Measurements from ENCODE around the gene CALN1.

Gene CALN1

DNA sequence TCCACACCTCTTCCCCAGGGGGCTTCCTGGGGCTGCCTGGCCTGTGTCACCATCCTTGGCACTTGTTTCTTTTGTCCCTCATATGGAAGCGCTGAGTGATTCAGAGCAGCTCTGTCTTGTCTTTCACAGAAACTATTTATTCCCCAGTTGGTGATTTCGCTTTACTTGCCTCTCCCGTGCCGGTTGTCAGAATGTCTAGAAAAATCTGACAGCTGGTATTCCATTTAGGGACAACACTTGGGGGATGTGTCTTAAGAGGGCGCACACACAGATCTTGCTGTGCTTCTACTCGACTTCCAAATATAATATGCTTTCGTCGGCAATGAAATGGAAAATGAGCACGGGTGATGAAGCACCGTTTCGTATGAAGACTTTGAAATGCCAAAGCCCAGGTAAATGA, 611.8 kb downstream of the CALN1 start:
- DNase-seq (ENCODE audit: low read depth in 3 of 3), result no peak

- DNase-seq (ENCODE audit: low read depth in 3 of 3), result no peak
Measured at GRCh38 chr7:71795410-71795809, 616.7 kb downstream of the CALN1 start.

GRCh38 chr7:71793251-71793650, 618.9 kb downstream of the CALN1 start:
- no peak for DNase-seq (ENCODE audit: low read depth in 3 of 3)

DNA sequence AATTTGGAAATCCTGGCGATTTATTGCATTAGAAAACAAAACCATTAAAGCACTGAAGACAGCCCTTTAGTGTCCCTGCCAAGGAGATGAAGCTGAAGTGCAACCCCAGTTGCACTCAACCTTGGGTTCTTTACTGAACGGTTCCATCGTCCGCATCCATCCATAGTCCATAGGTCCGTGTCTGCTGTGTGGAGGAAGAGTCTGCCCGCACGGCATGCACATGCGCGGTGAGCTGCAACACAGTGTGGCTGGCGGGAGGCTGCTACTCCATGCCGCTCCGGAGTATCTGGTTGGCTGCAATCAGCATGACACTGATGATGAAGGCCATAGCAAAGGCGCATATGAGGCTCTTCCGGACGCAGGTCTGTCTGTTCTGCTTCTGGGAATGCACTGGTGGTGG, 624.6 kb downstream of the CALN1 start:
- DNase-seq (ENCODE audit: low read depth in 3 of 3), result no peak

GRCh38 chr7:71785216-71785615, 626.9 kb downstream of the CALN1 start:
- no peak for DNase-seq (ENCODE audit: low read depth in 3 of 3)

DNA sequence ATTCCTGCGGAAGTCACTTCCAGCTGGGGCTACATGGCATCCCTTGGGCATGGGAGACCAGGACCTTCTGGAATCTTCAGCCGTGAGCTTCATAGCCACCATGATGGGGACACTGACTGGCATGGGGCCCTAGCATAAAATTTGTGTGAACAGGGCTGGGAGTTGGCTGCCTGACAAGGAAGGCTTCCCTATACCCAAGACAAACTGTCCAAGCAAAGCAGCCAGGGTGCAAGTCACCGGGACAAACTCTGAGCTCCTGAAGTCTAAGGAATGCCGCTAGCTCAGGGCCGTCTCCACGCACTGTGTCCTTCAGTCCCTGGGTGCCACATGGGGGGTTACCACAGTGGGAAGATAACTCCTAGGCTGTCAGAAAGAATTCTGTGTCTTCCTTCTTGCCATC, 627.4 kb downstream of the CALN1 start:
- no peak for DNase-seq (ENCODE audit: low read depth in 3 of 3)

DNA sequence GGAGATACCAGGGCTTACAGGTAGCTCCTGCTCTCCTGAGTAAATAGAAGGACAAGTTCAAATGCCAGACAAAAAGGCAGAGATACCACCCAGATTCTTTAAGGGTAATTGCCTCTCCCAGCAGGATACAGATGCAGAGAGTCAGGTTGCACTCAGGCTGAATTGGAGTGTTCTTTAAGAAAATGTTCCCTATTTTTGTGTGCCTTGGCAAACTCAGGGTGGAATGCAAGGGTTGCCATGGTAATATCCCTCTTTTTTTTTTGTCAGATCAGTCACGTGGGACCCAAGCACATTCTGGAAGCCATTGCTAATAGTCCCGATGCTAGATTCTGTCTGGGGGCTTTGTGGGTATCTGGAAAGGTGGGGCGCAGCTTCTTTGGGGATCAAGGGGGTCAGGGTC, 628.0 kb downstream of the CALN1 start:
- DNase-seq (ENCODE audit: low read depth in 3 of 3), result no peak

DNA sequence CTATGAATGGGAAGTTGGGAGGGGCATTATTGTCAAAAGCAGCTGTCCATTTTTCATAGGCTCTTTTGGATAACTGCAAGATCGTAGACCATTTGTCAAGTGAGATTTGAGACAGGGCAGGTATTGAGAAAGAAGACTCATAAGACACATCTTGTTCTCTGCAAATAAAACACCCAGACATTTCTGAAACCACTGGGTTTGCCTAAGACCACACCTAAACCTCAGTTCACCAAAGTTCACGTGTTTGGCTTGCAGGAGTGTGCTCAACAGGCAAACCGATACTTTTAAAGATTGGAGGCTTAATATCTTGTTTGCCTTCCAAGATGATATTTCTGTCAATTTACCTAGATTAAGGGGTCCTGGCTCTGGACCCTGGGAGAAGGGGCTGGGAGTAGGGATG, 628.4 kb downstream of the CALN1 start:
- DNase-seq (ENCODE audit: low read depth in 3 of 3), result no peak

DNA sequence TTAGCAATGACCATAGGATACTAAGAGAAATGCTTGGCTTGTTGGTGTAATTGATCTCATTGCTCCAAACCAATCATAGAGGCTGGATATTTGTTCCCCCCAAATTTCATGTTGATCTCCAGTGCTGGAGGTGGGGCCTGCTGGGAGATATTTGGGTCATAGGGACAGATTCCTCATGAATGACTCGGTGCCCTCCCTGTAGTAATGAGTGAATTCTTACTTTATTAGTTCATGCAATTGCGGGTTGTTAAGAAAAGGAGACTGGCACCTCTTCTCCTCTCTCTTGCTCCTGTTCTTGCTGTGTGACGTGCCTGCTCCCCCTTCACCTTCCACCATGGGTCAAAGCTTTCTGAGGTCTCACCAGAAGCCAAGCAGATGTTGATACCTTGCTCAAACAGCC, 630.1 kb downstream of the CALN1 start:
- DNase-seq (ENCODE audit: low read depth in 3 of 3), result no peak

DNA sequence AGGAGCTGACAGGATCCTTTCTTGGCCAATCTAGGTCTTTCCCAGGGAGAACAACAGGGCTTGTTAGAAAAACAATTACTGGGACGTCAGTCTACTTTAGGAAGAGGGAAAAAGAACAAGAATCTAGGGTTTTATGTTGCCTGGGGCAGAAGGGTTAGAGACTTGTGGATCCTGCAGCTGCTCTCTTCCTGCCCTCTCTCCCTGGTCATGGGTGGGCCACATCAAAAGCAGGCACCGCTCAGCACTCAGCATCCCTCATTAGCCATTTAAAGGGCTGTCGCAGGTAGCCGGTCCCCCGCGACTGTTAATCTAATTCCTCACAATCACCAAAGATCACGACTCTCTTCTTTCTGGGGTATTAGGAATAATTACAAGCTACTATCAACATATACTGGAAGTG, 631.9 kb downstream of the CALN1 start:
- DNase-seq (ENCODE audit: low read depth in 3 of 3), result no peak

DNA sequence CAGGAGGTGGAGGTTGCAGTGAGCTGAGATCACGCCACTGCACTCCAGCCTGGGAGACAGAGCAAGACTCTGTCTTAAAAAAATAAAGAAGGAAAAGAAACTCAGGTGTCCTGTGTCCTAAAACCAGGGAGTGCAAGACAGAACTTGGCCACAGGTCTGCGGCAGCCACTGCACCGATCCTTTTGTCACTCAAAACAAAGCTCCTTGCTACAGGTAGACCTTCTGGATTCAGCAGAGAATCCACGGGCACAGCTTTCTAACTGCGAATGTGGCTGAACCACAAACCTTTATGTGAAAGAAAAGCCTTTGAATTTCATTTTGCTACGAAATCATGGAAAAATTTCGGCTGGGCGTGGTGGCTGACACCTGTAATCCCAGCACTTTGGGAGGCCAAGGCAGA, 634.9 kb downstream of the CALN1 start:
- no peak for DNase-seq (ENCODE audit: low read depth in 3 of 3)

- DNase-seq (ENCODE audit: low read depth in 3 of 3), result no peak
Measured at GRCh38 chr7:71776726-71777125, 635.4 kb downstream of the CALN1 start.

DNA sequence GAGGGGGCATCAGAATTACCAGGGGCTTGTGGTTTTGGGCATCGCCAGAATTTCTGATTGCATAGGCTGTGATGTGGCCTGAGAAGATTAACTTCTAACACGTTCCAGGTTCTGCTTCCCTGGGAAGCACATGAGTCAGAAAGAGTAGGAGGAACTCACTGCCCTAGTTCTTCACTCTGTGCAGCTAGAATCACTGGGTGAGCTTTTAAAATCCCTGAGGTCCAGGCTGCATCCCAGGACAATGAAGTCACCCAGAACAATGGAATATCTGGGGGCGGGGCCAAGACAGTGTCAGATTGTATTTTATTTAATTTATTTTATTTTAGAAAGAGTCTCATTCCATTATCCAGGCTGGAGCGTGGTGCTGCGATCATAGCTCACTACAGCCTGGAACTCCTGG, 636.5 kb downstream of the CALN1 start:
- no peak for DNase-seq (ENCODE audit: low read depth in 3 of 3)

DNA sequence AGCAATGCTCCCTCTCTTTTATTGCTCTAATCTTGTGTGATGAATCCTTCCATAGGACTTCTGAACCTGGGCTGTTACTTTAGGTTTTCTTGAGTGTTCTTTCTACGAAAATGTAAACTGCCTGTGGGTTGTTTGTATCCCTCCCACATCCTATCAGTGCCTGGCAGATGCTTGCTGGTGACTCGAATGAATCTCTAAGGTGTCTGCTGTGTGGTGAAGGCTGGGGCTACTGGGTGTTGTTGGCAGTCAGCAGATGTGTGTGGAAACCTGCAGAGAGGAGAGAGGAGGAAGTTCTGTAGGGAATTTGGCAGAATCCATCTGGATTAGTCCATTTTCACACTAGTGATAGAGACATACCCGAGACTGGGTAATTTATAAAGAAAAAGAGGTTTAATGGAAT, 639.4 kb downstream of the CALN1 start:
- no peak for DNase-seq (ENCODE audit: low read depth in 3 of 3)

GRCh38 chr7:71770269-71770907, 641.8 kb downstream of the CALN1 start:
- DNase-seq (ENCODE audit: low read depth in 3 of 3), result no peak

DNA sequence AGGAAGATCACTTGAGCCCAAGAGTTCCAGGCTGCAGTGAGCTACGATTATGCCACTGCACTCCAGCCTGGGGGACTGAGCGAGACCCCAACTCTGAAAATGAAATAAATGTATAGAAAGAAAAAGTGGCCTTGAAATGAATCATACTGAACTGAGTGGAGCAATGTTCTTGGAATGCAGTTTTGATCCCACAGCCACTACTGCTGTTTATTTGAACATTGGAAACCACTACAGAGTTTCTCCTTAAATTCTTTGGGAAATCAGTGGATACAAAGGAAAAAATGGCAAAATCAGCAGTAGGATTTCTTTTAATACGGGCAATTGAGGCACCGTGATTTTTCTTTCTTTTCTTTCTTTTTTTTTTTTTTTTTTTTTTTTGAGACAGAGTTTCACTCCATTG, 642.8 kb downstream of the CALN1 start:
- no peak for DNase-seq (ENCODE audit: low read depth in 3 of 3)

DNA sequence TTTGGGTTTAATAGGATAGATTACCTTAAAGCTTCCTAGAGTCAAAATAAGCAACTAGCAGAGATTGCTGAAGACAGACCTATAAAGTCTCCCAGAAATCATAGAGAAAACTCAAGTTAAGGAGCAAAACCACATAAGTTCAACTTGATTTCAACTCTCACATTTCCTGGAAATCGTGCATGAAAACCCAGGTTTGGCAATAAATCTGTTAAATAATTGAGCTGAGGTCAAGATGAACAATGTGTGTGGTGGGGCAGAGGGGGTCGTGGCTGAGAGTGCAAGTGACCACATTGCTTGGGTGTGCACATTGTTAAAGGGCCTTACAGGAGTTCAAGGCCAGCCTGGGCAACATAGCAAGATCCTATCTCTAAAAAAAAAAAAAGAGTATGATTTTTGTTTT, 643.7 kb downstream of the CALN1 start:
- no peak for DNase-seq (ENCODE audit: low read depth in 3 of 3)

GRCh38 chr7:71766016-71766415, 646.1 kb downstream of the CALN1 start:
- DNase-seq (ENCODE audit: low read depth in 3 of 3), result no peak

- no peak for DNase-seq (ENCODE audit: low read depth in 3 of 3)
Measured at GRCh38 chr7:71761336-71761735, 650.8 kb downstream of the CALN1 start.

DNA sequence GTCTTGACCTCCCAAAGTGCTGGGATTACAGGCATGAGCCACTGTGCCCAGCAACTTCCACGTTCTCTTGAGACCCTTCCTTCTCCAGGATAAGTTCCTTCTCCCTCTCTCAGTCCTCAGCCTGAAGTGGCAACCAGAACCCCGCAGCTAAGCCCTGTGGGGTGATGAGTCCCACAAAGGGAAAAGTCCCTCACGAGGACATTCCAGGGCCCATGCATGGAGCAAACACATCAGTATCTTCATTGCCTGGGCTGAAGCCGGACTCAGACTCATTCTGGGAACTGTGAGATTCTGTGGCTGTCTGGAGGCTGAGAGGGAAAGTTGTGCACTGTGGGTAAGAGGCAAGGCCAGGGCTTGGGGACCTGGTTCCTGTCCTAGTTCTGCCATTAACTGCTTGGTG, 657.3 kb downstream of the CALN1 start:
- no peak for DNase-seq (ENCODE audit: low read depth in 3 of 3)

- DNase-seq (ENCODE audit: low read depth in 3 of 3), result no peak
Measured at GRCh38 chr7:71753956-71754664, 658.0 kb downstream of the CALN1 start.

GRCh38 chr7:71753236-71753635, 658.9 kb downstream of the CALN1 start:
- DNase-seq (ENCODE audit: low read depth in 3 of 3), result no peak

- DNase-seq (ENCODE audit: low read depth in 3 of 3), result peak in 1 of 3 experiments; percentile 5
Measured at GRCh38 chr7:71752171-71752935, 659.8 kb downstream of the CALN1 start.
